ENCODE data around the gene NEDD8.

Gene NEDD8

GRCh38 chr14:24198814-24199524 lies 33.2 kb downstream of the NEDD8 start:
- no peak for DNase-seq (ENCODE audit: low read depth in 1 of 2, low spot score in 1 of 2)

GRCh38 chr14:24197056-24197450 lies 35.1 kb downstream of the NEDD8 start:
- DNase-seq (ENCODE audit: low read depth in 1 of 2, low spot score in 1 of 2) = no peak

GRCh38 chr14:24196071-24197055 lies 35.8 kb downstream of the NEDD8 start:
- DNase-seq (ENCODE audit: low read depth in 1 of 2, low spot score in 1 of 2) = no peak

- peak; percentile 73 to 78 for DNase-seq (ENCODE audit: low read depth in 1 of 2, low spot score in 1 of 2)
These were observed 36.7 kb downstream of the NEDD8 start, which contains the start of gene TM9SF1 for GRCh38 chr14:24195186-24196070. TSS of gene TM9SF1 (minus strand) at chr14:24195441. CDS start at chr14:24195019, 422 bp downstream.

- no peak for DNase-seq (ENCODE audit: low read depth in 1 of 2, low spot score in 1 of 2)
These were observed 37.3 kb downstream of the NEDD8 start for GRCh38 chr14:24194873-24195185.

GRCh38 chr14:24194186-24194872 lies 37.8 kb downstream of the NEDD8 start:
- DNase-seq (ENCODE audit: low read depth in 1 of 2, low spot score in 1 of 2) = no peak

- no peak for DNase-seq (ENCODE audit: low read depth in 1 of 2, low spot score in 1 of 2)
These were observed 39.2 kb downstream of the NEDD8 start for GRCh38 chr14:24192933-24193332.

GRCh38 chr14:24190416-24190815 lies 41.8 kb downstream of the NEDD8 start:
- no peak for DNase-seq (ENCODE audit: low read depth in 1 of 2, low spot score in 1 of 2)

GRCh38 chr14:24189460-24189859 lies 42.7 kb downstream of the NEDD8 start:
- DNase-seq (ENCODE audit: low read depth in 1 of 2, low spot score in 1 of 2) = no peak

- DNase-seq (ENCODE audit: low read depth in 1 of 2, low spot score in 1 of 2) = no peak
These were observed 43.1 kb downstream of the NEDD8 start for GRCh38 chr14:24189059-24189375.

- peak; percentile 92 for DNase-seq (ENCODE audit: low read depth in 1 of 2, low spot score in 1 of 2)
These were observed 43.7 kb downstream of the NEDD8 start, which contains the start of gene IPO4 for GRCh38 chr14:24188251-24189058. TSS of gene IPO4 (minus strand) at chr14:24188816. CDS start at chr14:24188787, 29 bp downstream.

- DNase-seq (ENCODE audit: low read depth in 1 of 2, low spot score in 1 of 2) = no peak
These were observed 44.6 kb downstream of the NEDD8 start for GRCh38 chr14:24187539-24187915.

GRCh38 chr14:24186831-24187538 lies 45.2 kb downstream of the NEDD8 start:
- DNase-seq (ENCODE audit: low read depth in 1 of 2, low spot score in 1 of 2) = no peak

- no peak for DNase-seq (ENCODE audit: low read depth in 1 of 2, low spot score in 1 of 2)
These were observed 46.4 kb downstream of the NEDD8 start for GRCh38 chr14:24185741-24186140.

GRCh38 chr14:24185026-24185425 lies 47.1 kb downstream of the NEDD8 start:
- DNase-seq (ENCODE audit: low read depth in 1 of 2, low spot score in 1 of 2) = no peak

GRCh38 chr14:24184104-24184970 lies 47.8 kb downstream of the NEDD8 start:
- DNase-seq (ENCODE audit: low read depth in 1 of 2, low spot score in 1 of 2) = no peak

GRCh38 chr14:24183014-24183481 lies 49.1 kb downstream of the NEDD8 start:
- no peak for DNase-seq (ENCODE audit: low read depth in 1 of 2, low spot score in 1 of 2)

All from activated T-helper 1 cell treated with anti-CD3 and anti-CD28 coated beads, Interleukin-2, amount 50 U/mL, for 16 hours (primary cell).